SIG-M5 (cell line): ENCODE results near the gene SEC16B.

Experiments used
- DNase-seq: peaks from one replicate; lab custom pipeline; 2025; lab: John Stamatoyannopoulos, UW

SEC16B gene

DNA sequence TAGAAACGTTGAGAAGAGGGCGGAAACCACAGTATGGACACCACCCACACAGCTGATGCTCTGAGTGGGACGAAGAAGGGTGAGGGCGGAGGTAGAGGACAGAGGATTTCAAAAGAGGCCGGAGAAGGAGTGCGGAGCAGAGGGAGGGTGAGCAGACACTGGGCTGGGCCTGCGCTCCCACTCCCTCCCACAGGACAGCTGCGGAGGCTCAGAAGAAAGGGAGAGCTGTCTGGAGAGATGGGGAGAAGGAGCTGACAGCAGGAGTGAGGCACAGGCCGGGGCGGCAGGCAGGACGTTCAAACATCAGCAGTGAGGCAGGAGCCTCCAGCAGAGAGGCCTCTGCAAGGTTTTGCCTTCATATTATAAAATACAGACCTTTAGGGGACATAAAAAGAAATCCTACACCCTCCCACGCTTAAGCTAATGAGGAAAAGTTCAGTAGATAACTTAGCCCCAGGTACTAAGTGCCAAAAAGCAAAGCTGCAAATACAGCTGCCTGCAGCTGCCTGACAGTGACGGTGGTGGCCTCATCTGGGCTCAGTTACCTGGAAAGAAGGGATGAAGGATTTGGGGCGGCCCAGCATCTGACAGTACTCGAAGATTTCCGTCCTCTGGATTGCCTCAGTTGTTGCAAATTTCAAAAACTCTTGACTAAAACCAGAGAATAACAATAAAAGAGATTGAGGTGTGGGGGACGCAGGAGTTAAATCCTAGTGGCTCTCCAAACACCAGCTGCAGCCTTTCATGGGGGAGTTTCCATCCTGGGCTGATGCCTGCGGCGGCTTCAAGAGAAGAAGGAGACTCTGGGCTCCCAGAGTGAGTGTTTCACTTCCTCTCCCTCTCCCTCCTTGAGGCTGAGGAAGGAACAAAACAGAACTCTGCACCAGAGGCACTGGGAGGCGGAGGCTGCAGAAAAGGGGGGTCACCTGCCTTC lies 25.6 kb downstream of the SEC16B start:
- no peak for DNase-seq

GRCh38 chr1:177941976-177942375 lies 27.9 kb downstream of the SEC16B start:
- no peak for DNase-seq

DNA sequence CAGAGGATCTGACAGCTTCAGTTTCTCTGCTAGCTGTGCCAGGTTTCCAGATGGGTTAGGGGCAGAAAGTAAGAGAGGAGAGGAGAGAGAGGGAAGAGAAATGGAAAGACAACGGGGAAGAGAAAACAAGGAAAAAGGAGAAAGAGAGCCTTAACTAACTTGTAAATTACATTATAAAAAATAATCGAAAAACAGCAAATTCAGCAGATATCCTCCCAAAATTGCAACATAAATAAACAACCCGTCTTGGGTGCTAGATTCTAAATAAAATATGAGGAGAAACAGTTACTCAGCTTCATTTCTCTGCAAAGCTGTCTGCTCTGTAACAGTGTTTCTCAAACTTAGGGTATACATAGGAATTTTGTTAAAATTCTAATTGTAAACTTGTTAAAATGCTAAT lies 29.2 kb downstream of the SEC16B start:
- no peak for DNase-seq

- no peak for DNase-seq
Observed at GRCh38 chr1:177937931-177938330, 31.9 kb downstream of the SEC16B start.

DNA sequence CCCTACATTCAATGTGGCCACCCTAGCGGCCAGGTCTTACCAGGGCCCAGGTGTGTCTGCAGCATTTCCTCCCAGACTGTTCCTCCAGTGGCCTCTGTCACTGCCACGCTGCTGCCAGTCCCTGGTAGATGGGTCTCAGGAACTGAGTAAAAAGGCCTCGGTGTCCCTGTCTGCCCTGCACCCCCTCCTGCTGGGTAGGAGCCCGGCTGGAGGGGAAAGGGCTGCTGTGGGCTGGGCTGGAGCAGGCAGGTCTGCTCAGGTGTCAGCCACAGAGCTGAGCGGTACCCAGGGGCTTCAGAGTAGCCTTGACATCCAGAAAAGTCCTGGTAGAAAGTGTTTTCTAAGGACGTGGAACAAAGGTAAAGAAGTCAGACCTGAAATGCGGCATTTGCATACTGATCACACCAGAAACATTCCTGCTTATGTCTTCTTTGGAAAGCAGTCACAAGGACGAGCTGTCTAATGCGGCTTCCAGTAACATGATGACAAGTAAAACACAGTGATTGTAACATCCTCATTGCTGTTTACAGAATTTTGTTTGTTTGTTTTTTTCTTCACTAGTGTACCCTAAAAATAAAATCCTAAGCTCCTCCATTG lies 32.6 kb downstream of the SEC16B start:
- no peak for DNase-seq

DNA sequence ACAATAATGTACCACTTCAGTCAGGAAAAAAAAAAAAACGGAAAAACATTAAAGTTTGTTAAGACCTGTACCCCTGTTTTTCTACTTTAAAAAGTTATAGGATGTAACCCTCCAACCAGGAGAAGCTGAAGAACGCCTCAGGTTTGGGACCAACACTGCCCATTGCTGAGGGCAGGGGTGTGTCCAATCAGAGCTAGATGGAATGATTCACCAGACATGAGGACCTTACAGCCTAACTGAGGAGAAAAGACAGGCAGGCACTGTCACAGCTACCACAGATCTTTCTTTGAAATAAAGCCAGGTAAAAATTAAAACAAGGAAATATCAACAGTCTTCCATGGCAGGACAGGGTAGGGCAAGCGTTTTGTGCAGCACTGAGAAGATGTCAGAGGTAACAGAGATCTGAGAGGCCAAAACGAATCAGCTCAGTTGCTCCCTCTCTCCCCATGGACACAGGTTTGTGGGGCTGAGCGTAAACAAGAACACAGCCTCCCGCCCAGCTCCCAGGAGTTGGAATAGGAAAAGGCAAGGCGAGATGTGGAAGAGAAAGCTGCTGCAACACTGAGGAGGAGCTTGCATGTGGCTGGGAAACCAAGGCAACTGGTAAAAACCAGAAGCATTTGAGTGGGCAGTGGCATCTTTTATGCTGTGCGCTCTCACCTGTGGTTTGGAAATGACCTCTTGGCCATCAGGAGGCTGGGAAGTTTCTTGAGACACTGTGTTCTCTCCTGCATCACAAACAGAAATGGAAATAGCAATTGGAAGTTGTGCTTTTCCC lies 34.0 kb downstream of the SEC16B start:
- DNase-seq = no peak

- no peak for DNase-seq
Observed at GRCh38 chr1:177934927-177935326, 34.9 kb downstream of the SEC16B start.

- DNase-seq = no peak
Observed at GRCh38 chr1:177934461-177934860, 35.4 kb downstream of the SEC16B start.

DNA sequence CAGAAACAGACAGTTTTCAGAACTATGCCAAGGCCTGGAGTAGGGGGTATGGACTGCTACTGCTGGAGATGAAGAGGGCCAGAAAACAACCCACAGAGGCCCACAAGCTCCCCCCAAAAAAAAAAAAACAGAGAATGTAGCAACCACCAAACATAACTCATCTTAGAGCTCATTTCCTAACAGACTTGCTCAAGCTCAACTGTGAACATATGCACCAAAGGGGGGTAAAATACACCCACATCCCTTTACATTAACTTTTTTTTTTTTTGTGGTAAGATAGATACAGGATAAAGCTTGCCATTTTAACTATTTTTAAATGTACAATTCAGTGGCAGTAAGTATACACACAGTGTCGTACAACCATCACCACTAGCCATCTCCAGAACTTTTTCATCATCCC lies 36.0 kb downstream of the SEC16B start:
- DNase-seq = no peak

GRCh38 chr1:177932123-177932522 lies 37.7 kb downstream of the SEC16B start:
- DNase-seq = no peak

- DNase-seq = no peak
Observed at GRCh38 chr1:177928952-177929351, 40.9 kb downstream of the SEC16B start.

DNA sequence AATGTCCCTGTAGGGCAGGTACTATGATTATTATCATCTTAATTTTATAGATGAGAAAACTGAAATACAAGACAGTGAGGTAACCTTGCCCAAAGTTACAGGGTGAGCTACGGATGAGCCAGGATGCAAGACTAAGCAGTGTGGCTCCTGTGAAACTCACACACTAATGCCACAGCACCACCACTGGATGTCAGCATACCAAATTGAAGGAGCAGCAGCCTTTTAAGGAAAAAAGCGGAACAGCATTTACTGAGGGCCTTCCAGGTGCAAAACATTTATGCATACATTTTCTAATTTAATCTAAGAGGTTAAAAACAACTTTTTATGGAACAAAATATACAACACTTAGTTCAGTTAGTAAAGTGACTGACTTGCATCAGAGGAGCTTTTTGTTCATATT lies 41.7 kb downstream of the SEC16B start:
- DNase-seq = no peak

DNA sequence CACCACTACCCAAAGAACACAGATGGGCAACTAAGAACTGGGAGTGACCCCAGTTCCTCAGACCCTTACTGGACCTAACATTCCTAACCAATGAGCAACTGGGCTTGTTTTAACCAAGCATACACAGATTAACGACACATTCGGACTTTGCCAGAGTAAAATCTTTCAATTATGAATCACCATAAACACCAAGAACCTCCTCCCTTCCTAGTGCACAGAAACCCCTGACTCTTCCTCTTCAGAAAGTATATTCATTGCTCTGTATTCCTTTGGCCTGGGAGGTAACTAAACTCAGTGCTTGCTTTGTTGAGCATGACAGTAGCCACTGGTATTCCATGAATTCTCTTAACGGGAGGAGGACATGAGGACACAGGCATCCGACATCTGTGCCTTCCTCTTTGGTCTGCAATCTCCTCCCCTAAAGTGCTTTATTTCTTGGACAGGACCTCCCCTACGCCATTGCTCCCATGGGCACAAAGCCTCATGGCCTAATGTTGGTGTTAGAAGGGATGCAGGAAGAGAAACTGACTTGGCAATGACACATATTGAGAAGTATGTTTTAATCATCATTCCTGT lies 42.7 kb downstream of the SEC16B start:
- no peak for DNase-seq

GRCh38 chr1:177926201-177926600 lies 43.7 kb downstream of the SEC16B start:
- DNase-seq = no peak

DNA sequence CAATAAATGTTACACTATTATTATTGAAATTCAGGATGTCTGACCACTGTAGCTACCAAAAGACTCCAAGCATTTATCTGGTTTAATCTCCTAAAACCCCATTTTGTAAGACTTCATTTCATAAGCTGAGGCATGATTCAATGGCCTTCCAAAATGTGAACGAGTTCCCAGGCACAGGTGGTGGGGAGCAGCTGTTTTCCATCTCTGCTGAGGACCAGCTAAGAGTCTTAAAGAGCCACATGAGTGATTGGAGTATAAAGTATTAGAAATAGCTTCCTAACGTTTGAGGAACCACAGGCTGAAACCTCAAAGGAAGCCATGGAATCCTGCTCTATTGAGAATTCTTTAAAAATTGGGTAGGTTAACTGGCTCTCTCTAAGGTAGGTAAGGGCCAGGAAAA lies 44.9 kb downstream of the SEC16B start:
- DNase-seq = no peak

DNA sequence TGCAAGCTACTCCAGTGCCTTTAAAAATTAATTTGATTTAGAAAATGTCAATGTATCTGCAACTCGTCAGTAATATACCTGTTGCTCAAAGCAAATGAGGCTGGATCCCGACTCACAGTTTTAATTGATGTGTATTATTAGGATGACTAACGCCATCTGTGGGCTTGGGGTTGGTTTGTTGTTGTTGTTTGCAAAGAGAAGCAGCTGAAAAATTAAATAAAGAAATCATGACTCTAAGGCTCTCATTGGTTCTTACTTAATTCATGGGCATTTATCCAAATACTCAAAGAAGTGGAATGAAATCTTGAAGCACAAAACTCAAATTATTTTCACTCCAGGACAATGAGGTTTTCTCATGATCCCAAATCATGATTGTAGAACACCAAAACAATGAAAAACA lies 46.4 kb downstream of the SEC16B start:
- DNase-seq = no peak

DNA sequence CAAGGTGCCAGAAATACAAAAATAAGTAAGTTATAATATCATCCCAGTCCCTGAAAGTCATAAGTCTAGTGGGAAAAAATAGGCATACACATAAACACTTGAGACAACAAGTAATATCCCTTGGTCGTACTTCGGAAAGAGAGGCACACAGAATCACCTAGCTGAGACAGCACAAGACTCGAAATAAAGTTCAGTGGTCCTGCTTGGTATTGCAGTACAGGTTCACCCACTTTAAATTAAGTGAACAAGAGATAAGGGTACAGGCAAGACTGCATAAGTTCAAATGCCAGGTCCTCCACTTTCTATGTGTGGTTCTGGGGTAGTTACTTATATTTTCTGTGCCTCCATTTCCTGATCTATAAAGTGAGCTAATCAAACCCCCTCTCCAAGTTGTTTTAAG lies 47.6 kb downstream of the SEC16B start:
- no peak for DNase-seq

- no peak for DNase-seq
Observed at GRCh38 chr1:177921590-177921989, 48.3 kb downstream of the SEC16B start.

DNA sequence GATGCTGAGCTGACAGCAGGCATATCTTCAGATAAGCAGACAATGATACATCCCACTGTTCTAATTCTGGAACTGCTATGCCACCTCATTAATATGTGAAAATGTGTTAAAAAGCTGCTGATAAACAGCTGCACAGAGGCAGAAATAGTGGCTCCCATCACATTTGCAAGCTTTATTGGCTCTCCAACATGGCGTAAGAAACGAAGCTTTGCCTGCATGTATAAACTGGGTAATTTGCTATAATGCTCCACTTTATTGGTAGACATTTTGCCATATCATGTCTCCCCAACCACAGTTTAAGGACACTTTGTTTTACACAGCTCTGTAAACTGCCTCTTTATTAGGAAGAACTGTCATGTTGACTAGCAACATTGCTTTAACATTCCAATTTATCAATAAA lies 49.8 kb downstream of the SEC16B start:
- no peak for DNase-seq

DNA sequence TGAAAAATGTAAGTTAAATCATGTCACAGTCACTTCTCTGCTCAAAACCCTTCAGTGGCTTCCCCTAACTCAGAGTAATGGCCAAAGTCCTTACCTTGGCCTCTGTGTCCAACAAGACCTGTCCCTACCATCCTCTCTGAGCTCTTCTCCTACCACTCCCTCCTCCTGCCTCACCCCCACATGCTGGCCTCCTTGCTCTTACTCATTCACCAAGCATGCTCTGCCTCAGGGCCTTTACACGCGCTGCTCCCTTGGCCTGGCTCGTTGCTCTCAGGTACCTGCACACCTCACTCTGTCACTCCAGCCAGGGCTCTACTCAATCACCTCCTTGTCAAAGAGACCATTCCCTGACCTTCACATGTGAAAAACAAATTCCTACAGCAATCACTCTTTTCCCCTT lies 54.2 kb downstream of the SEC16B start:
- no peak for DNase-seq

DNA sequence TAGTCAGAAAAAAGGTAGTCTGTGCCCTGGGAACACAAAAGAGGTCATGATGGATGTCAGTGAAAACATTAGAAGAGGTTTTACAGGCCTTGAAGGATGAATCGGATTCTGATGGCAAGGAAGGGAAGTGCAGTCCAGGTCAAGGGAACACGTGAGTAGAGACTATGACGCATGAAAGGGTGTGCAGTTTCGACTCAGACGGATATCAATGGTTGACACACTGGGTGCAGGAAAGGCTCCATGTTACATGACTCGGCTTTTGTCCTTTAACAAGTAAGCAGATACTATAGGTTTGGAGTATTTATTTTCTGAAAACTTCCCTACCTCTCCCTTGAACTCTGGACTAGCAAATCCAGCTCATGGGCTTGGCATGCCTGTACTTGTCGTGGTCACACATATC lies 55.3 kb downstream of the SEC16B start:
- no peak for DNase-seq

- no peak for DNase-seq
Observed at GRCh38 chr1:177913762-177914540, 55.9 kb downstream of the SEC16B start.
